ENCODE results near the gene PA2G4. TPM values are rescaled to one million over a fixed set of nuclear protein-coding genes. Genes with fewer than 3 reads are reported as not detected.

PA2G4 gene
- total and polyA plus RNA-seq, 7 donors = 75.3 to 258 (median 115) TPM

GRCh38 chr12:56084958-56085543, 19.3 kb upstream of the PA2G4 start:
- intact Hi-C loops (cut with DNase I) = no loop called here
- Histone ChIP-seq H3K27ac (no peak overlapping the region), H3K4me3 (no peak overlapping the region), H3K4me1 (no peaks in the 10 kb centered on the region), H3K9me3 (no peaks in the 10 kb centered on the region), H3K36me3 (ENCODE audit: insufficient read depth in 1 of 2, low read depth in 1 of 2) (no peaks in the 10 kb centered on the region), H3K27me3 (ENCODE audit: insufficient read depth in 3 of 3, low read length in 2 of 3) (peaks cover 0 to 8% (median 6%) of the 10 kb centered on the region in 3 donors)
- TF ChIP-seq CTCF (IDR thresholded peaks at IDR 0.05) = no peak
- no peak for ATAC-seq
- 90 to 92% (median 92%) methylated on average over 15 of the region's 15 CpGs for WGBS, 3 donors
- peak in 1 of 2 donors; percentile 26 for DNase-seq

GRCh38 chr12:56086096-56086495, 18.3 kb upstream of the PA2G4 start:
- Histone ChIP-seq H3K27me3 (ENCODE audit: insufficient read depth in 3 of 3, low read length in 2 of 3) (no peaks in the 10 kb centered on the region), H3K9me3 (no peaks in the 10 kb centered on the region), H3K36me3 (ENCODE audit: insufficient read depth in 1 of 2, low read depth in 1 of 2) (no peaks in the 10 kb centered on the region), H3K27ac (no peak overlapping the region), H3K4me3 (no peak overlapping the region), H3K4me1 (no peaks in the 10 kb centered on the region)
- DNase-seq = no peak
- no peak for ATAC-seq
- WGBS, 3 donors = 78 to 84% (median 84%) methylated on average over 3 of the region's 3 CpGs
- intact Hi-C loops (cut with DNase I) = no loop called here
- no peak for TF ChIP-seq CTCF (IDR thresholded peaks at IDR 0.05)

- no peak overlapping the region for H3K27ac ChIP-seq
- no peaks in the 10 kb centered on the region for H3K36me3 ChIP-seq (ENCODE audit: insufficient read depth in 1 of 2, low read depth in 1 of 2)
- ATAC-seq (no peak), DNase-seq (no peak)
- no peak overlapping the region for H3K4me3 ChIP-seq
- no peaks in the 10 kb centered on the region for H3K27me3 ChIP-seq (ENCODE audit: insufficient read depth in 3 of 3, low read length in 2 of 3)
- 82 to 89% (median 84%) methylated on average over 6 of the region's 6 CpGs for WGBS, 3 donors
- intact Hi-C loops (cut with DNase I) = no loop called here
- no peaks in the 10 kb centered on the region for H3K9me3 ChIP-seq
- TF ChIP-seq CTCF (IDR thresholded peaks at IDR 0.05) = no peak
- H3K4me1 ChIP-seq = no peaks in the 10 kb centered on the region
These were observed 17.8 kb upstream of the PA2G4 start for GRCh38 chr12:56086608-56087007.

- 45 to 65% (median 59%) methylated on average over 6 of the region's 6 CpGs for WGBS, 3 donors
- intact Hi-C loops (cut with DNase I) = no loop called here
- Histone ChIP-seq H3K4me1 (no peaks in the 10 kb centered on the region), H3K4me3 (no peak overlapping the region), H3K36me3 (ENCODE audit: insufficient read depth in 1 of 2, low read depth in 1 of 2) (no peaks in the 10 kb centered on the region), H3K27ac (no peak overlapping the region), H3K9me3 (no peaks in the 10 kb centered on the region), H3K27me3 (ENCODE audit: insufficient read depth in 3 of 3, low read length in 2 of 3) (no peaks in the 10 kb centered on the region)
- ATAC-seq (peak; percentile 60 to 90 (median 72)), DNase-seq (peak; percentile 49 to 60)
- no peak for TF ChIP-seq CTCF (IDR thresholded peaks at IDR 0.05)
These were observed 17.1 kb upstream of the PA2G4 start for GRCh38 chr12:56087220-56087619.

GRCh38 chr12:56097738-56098137, 6.6 kb upstream of the PA2G4 start:
- no peaks in the 10 kb centered on the region for H3K27me3 ChIP-seq (ENCODE audit: insufficient read depth in 3 of 3, low read length in 2 of 3)
- H3K36me3 ChIP-seq (ENCODE audit: insufficient read depth in 1 of 2, low read depth in 1 of 2) = no peaks in the 10 kb centered on the region
- TF ChIP-seq CTCF (IDR thresholded peaks at IDR 0.05) = no peak
- intact Hi-C loops (cut with DNase I) = no loop called here
- WGBS, 3 donors = 88 to 92% (median 92%) methylated on average over 6 of the region's 6 CpGs
- H3K4me1 ChIP-seq = no peaks in the 10 kb centered on the region
- DNase-seq (no peak), ATAC-seq (no peak)
- H3K4me3 ChIP-seq = no peak overlapping the region
- no peak overlapping the region for H3K27ac ChIP-seq
- no peaks in the 10 kb centered on the region for H3K9me3 ChIP-seq

Measured in psoas muscle (tissue), 8 donors.